Esophagus muscularis mucosa (tissue), 4 donors: ENCODE measurements around the gene HK3. TPM values are rescaled to one million over a fixed set of nuclear protein-coding genes. Genes with fewer than 3 reads are reported as not detected.

Experiments used
- DNase-seq: peaks from one replicate; pipeline ENCODE4 v3.0.0-alpha.2; 2017; ENCODE audit errors: extremely low spot score
- H3K27ac ChIP-seq, 4 donors: fragments of 200-600 bp; sonication (generic); replicated peaks in 1 of 4; 1 replicate in 3 of 4; 2 replicates in 1 of 4; pipeline ENCODE4 v1.5.1; 2016 to 2019; ENCODE audit warnings: mild to moderate bottlenecking in 1 of 4
- H3K27me3 ChIP-seq, 4 donors: fragments of 200-600 bp; sonication (generic); one replicate each; pipeline versions ENCODE4 v1.5.1 to v1.6.0; 2016 to 2019
- H3K36me3 ChIP-seq, 4 donors: fragments of 200-600 bp; sonication (generic); one replicate each; pipeline ENCODE4 v1.5.1; 2016 to 2019
- H3K4me1 ChIP-seq, 4 donors: fragments of 200-600 bp; sonication (generic); one replicate each; pipeline ENCODE4 v1.5.1; 2016 to 2019
- H3K4me3 ChIP-seq, 4 donors: fragments of 200-600 bp; sonication (generic); 1 replicate in 2 of 4; 2 replicates in 2 of 4; pipeline ENCODE4 v1.5.1; 2016 to 2019; ENCODE audit warnings: mild to moderate bottlenecking in 4 of 4, moderate library complexity in 1 of 4
- H3K9me3 ChIP-seq, 4 donors: fragments of 200-600 bp; sonication (generic); 1 replicate in 3 of 4; 2 replicates in 1 of 4; pipeline ENCODE4 v1.5.1; 2016 to 2019
- EP300 ChIP-seq: sonication (generic); formaldehyde crosslinking; IDR thresholded peaks from one replicate; pipeline ENCODE4 v1.6.1; 2017; ENCODE audit warnings: antibody characterized with exemption
- POLR2A ChIP-seq: fragments of 450-650 bp; IDR thresholded peaks from one replicate; pipeline ENCODE4 v1.6.1; 2017; ENCODE audit warnings: antibody characterized with exemption, moderate library complexity, mild to moderate bottlenecking, low read depth
- POLR2AphosphoS5 ChIP-seq, 2 donors: sonication (generic); formaldehyde crosslinking; IDR thresholded peaks; one replicate each; pipeline ENCODE4 v1.6.1; 2017; ENCODE audit warnings: antibody characterized with exemption in 2 of 2
- WGBS: methylation state at CpG from one replicate; pipeline ENCODE4 v1.1.5; 2018; 5-methylcytosine and 5-hydroxymethylcytosine counted together
- intact Hi-C: fragments of 100-400 bp; cut with DNase I; formaldehyde crosslinking; loops from one replicate; pipeline ENCODE4 v1.15.1; 2023
- total RNA-seq, 4 donors: library from RNA; depleted of rRNA; stranded (reverse); fragments of >200 nt; gene quantifications; one replicate each; pipeline versions ENCODE4 v1.1.0 to v1.2.1, GENCODE V29; 2016
- TF ChIP-seq, protein P1 (sequence below), 3 experiments: fragments of 200-600 bp in 2 of 3; fragments of 450-650 bp in 1 of 3; sonication (generic) in 2 of 3; IDR thresholded peaks; one replicate each; pipeline ENCODE4 v1.5.1; 2017 to 2019; ENCODE audit warnings: antibody characterized with exemption in 3 of 3, mild to moderate bottlenecking in 2 of 3, moderate library complexity in 1 of 3

Gene HK3
- total RNA-seq, 4 donors from 2014 or later, result 3.8 to 11.6 (median 6.9) TPM

DNA sequence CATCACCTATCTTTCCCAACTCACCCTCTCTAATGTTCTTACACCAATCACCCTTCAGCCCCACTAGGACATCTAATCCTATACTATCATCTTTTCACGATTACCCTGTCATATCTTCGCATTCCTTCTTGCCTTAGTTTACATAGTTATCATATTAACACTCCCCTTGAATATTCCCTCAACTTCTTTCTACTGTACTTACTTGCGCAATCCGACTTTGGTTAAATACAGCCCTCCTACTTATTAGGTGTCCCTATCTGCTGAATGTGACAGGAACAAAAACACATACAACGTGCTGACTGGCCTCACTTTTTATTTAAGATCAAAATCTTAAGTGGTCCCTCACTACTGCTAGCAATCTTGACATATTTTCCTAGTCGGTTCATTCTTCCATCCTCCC, 19.5 kb upstream of the HK3 start:
- no peak for TF ChIP-seq POLR2AphosphoS5 (IDR thresholded peaks at IDR 0.05)
- TF ChIP-seq, protein P1, sequence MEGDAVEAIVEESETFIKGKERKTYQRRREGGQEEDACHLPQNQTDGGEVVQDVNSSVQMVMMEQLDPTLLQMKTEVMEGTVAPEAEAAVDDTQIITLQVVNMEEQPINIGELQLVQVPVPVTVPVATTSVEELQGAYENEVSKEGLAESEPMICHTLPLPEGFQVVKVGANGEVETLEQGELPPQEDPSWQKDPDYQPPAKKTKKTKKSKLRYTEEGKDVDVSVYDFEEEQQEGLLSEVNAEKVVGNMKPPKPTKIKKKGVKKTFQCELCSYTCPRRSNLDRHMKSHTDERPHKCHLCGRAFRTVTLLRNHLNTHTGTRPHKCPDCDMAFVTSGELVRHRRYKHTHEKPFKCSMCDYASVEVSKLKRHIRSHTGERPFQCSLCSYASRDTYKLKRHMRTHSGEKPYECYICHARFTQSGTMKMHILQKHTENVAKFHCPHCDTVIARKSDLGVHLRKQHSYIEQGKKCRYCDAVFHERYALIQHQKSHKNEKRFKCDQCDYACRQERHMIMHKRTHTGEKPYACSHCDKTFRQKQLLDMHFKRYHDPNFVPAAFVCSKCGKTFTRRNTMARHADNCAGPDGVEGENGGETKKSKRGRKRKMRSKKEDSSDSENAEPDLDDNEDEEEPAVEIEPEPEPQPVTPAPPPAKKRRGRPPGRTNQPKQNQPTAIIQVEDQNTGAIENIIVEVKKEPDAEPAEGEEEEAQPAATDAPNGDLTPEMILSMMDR (IDR thresholded peaks at IDR 0.05), result no peak
- TF ChIP-seq EP300, result no peak
- TF ChIP-seq POLR2A, result no peak
- H3K9me3 ChIP-seq, result no peaks in the 10 kb centered on the region
- H3K27me3 ChIP-seq, result no peaks in the 10 kb centered on the region
- 91% methylated on average over 6 of the region's 6 CpGs for WGBS
- no peak for DNase-seq
- no peaks in the 10 kb centered on the region for H3K4me1 ChIP-seq
- no peak overlapping the region for H3K4me3 ChIP-seq
- H3K27ac ChIP-seq, result no peak overlapping the region
- H3K36me3 ChIP-seq, result peaks cover 0 to 31% (median 11%) of the 10 kb centered on the region in 4 donors
- intact Hi-C loops, result no loop called here

DNA sequence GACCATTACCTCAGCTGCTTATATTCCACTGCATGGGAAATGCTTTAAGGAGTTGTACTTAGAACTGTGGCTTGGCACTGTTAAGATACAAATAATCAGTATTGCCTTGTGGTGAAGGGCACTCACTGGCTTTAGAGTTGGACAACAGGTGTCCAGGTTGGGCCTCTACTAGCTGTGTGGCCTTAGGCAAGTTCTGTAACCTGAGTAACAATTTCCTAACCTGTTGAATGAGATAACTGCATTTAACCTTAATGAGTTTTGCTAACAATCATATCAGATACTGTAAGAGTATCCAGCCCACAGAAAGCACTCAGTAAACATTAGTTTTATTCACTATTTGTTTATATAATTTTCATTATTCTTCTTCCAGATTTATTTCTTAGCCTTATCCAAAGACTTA, 17.2 kb upstream of the HK3 start:
- intact Hi-C loops, result no loop called here

DNA sequence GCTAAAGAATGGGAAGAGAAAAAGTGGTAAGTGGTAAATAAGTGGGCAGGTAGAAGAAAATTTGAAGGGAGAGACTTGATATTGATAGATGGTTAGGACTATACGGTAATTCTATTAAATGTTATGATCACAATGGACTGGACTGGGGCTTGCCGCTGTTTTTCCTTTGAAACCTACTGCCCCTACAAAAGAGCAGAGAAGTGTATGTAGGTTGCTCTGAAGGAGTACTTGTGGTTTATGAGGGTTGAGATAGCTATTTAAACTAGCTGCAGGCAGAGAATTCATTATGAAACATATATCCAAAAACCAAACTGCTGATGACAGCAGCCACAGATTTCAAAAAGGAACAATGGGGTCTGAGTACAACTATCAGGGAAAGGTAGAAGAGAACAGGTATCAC, 16.8 kb upstream of the HK3 start:
- Histone ChIP-seq H3K4me3 (no peak overlapping the region), H3K36me3 (peaks cover 0 to 34% (median 11%) of the 10 kb centered on the region in 4 donors), H3K27me3 (no peaks in the 10 kb centered on the region), H3K9me3 (no peaks in the 10 kb centered on the region), H3K4me1 (peaks cover 0 to 6% (median 5%) of the 10 kb centered on the region in 4 donors), H3K27ac (no peak overlapping the region)
- DNase-seq, result no peak
- TF ChIP-seq, protein P1 (IDR thresholded peaks at IDR 0.05), result no peak
- TF ChIP-seq POLR2A, result no peak
- no peak for TF ChIP-seq POLR2AphosphoS5 (IDR thresholded peaks at IDR 0.05)
- TF ChIP-seq EP300, result no peak
- 69% methylated on average over 2 of the region's 2 CpGs for WGBS
- intact Hi-C loops, result no loop called here

More for the DNA sequence above, 17.2 kb upstream of the HK3 start:
- no peak overlapping the region for H3K27ac ChIP-seq
- TF ChIP-seq POLR2AphosphoS5 (IDR thresholded peaks at IDR 0.05) (no peak), EP300 (no peak)
- TF ChIP-seq, protein P1 (IDR thresholded peaks at IDR 0.05), result no peak
- DNase-seq, result no peak
- H3K27me3 ChIP-seq, result no peaks in the 10 kb centered on the region
- no peak overlapping the region for H3K4me3 ChIP-seq
- peaks cover 0 to 6% (median 5%) of the 10 kb centered on the region in 4 donors for H3K4me1 ChIP-seq
- H3K36me3 ChIP-seq, result peaks cover 0 to 31% (median 11%) of the 10 kb centered on the region in 4 donors
- no peaks in the 10 kb centered on the region for H3K9me3 ChIP-seq

DNA sequence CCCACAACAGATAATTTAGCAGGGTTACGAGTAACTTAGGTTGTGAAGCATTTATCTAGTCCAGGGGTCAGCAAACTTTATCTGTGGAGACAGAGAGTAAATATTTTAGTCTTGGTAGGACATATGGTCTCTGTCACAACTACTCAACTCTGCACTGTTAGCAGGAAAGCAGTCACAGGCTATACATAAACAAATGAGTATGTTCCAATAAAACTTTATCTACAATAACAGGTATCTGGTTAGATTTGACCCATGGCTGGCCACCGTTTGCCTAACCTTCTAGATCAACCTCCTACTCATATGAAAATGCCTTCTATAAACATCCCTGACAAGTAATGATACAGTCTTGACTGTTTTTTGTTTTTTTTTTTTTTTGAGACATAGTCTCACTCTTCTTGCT, 13.0 kb upstream of the HK3 start:
- intact Hi-C loops, result no loop called here
- no peaks in the 10 kb centered on the region for H3K27me3 ChIP-seq
- H3K4me3 ChIP-seq, result no peak overlapping the region
- WGBS, result 56% methylated on average over 2 of the region's 2 CpGs
- DNase-seq, result no peak
- H3K36me3 ChIP-seq, result peaks cover 13 to 44% (median 26%) of the 10 kb centered on the region in 4 donors
- no peak for TF ChIP-seq POLR2AphosphoS5 (IDR thresholded peaks at IDR 0.05)
- TF ChIP-seq, protein P1 (IDR thresholded peaks at IDR 0.05), result no peak
- no peak for TF ChIP-seq EP300
- TF ChIP-seq POLR2A, result no peak
- no peaks in the 10 kb centered on the region for H3K9me3 ChIP-seq
- H3K27ac ChIP-seq, result no peak overlapping the region
- peaks cover 0 to 6% (median 5%) of the 10 kb centered on the region in 4 donors for H3K4me1 ChIP-seq

DNA sequence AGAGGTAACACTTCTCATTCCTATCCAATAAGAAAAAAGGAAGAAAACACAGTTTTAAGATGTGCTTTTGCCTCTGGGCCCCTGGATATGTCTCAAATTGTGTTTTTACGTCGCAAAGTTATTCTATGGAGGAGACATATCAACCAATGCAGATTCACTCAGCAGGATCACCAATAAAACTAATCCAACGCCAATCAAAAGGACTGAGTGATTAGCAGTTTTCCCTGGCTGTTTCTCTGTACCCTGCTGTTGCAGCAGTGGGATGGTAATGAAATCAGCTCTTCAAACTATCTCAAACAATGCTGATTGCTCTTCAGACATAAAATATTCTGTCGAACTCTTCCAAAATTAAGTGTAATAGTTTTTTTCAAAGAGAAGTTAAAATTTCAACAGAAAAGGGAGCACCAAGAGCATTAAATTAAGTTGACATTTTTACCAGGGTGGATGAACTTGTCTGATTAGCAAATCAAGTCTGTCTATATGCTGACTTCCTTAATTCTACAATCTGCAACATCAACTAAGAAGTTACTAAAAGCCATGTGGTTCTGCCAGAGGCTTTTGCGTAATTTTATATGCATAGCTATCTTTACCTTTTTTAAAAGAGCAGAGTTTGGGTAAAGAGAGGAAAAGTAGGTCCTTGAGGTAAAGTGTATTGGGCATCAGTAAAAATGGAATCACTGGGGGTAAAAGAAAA, 9.7 kb upstream of the HK3 start:
- TF ChIP-seq EP300 (no peak), POLR2A (no peak)
- Histone ChIP-seq H3K27ac (no peak overlapping the region), H3K36me3 (peaks cover 46 to 63% (median 55%) of the 10 kb centered on the region in 4 donors), H3K9me3 (no peaks in the 10 kb centered on the region), H3K4me1 (peaks cover 0 to 6% (median 5%) of the 10 kb centered on the region in 4 donors), H3K27me3 (no peaks in the 10 kb centered on the region), H3K4me3 (no peak overlapping the region)
- no peak for DNase-seq
- intact Hi-C loops, result no loop called here
- whole genome bisulfite sequencing, result 93% methylated on average over 5 of the region's 5 CpGs
